OCI-M2 (cell line): ENCODE data around the gene RETREG2.
A peak's percentile ranks its signal among the peaks of the same experiment; 100 is the strongest.

Experiments used
- DNase-seq: peaks from one replicate; lab custom pipeline; 2025; ENCODE audit not compliant: unreplicated experiment; lab: John Stamatoyannopoulos, UW

The RETREG2 gene

GRCh38 chr2:219177552-219178376 lies at the start of gene RETREG2:
Gene RETREG2, plus strand, starts transcription at chr2:219178275. Its CDS starts 78 bp downstream, at chr2:219178353.
- DNase-seq: peak; percentile 16

GRCh38 chr2:219128396-219128795 lies 49.7 kb upstream of the RETREG2 start:
- peak; percentile 91 for DNase-seq

GRCh38 chr2:219129589-219129988 lies 48.5 kb upstream of the RETREG2 start:
- DNase-seq: no peak

GRCh38 chr2:219131327-219131726 lies 46.7 kb upstream of the RETREG2 start:
- no peak for DNase-seq

GRCh38 chr2:219131744-219132143 lies 46.3 kb upstream of the RETREG2 start:
- DNase-seq: no peak

- DNase-seq: no peak
Measured at GRCh38 chr2:219133976-219134375, 44.1 kb upstream of the RETREG2 start.

GRCh38 chr2:219140722-219141121 lies 37.4 kb upstream of the RETREG2 start:
- no peak for DNase-seq

GRCh38 chr2:219142329-219142728 lies 35.7 kb upstream of the RETREG2 start:
- DNase-seq: no peak

GRCh38 chr2:219149667-219150066 lies 28.4 kb upstream of the RETREG2 start:
- no peak for DNase-seq

GRCh38 chr2:219155054-219155644 lies 22.9 kb upstream of the RETREG2 start:
- DNase-seq: no peak

- DNase-seq: no peak
Measured at GRCh38 chr2:219157396-219157795, 20.7 kb upstream of the RETREG2 start.

GRCh38 chr2:219158025-219158424 lies 20.1 kb upstream of the RETREG2 start:
- no peak for DNase-seq

GRCh38 chr2:219158586-219158985 lies 19.5 kb upstream of the RETREG2 start:
- no peak for DNase-seq

GRCh38 chr2:219159771-219160185 lies 18.3 kb upstream of the RETREG2 start:
- DNase-seq: no peak

- peak; percentile 71 for DNase-seq
Measured at GRCh38 chr2:219160186-219161017, 17.7 kb upstream of the RETREG2 start, which contains the start of gene NHEJ1. Gene NHEJ1, minus strand, starts transcription at chr2:219160815. Its CDS starts 2,453 bp downstream, at chr2:219158362.

- DNase-seq: no peak
Measured at GRCh38 chr2:219161097-219161496, 17.0 kb upstream of the RETREG2 start.

GRCh38 chr2:219163156-219163555 lies 14.9 kb upstream of the RETREG2 start:
- no peak for DNase-seq

GRCh38 chr2:219165058-219165911 lies 12.8 kb upstream of the RETREG2 start:
- no peak for DNase-seq

- no peak for DNase-seq
Measured at GRCh38 chr2:219167997-219168396, 10.1 kb upstream of the RETREG2 start.

GRCh38 chr2:219168526-219168925 lies 9.5 kb upstream of the RETREG2 start:
- DNase-seq: no peak

- DNase-seq: no peak
Measured at GRCh38 chr2:219168932-219169331, 9.1 kb upstream of the RETREG2 start.
